Activated CD4-positive, alpha-beta T cell treated with anti-CD3 and anti-CD28 coated beads, Interleukin-2, amount 50 U/mL, for 24 hours (primary cell): ENCODE measurements around the gene RGS16.
A peak's percentile ranks its signal among the peaks of the same experiment; 100 is the strongest.

Source experiments
- DNase-seq, 2 donors: peaks; one replicate each; pipeline ENCODE4 v3.0.0-alpha.2; 2020; ENCODE audit warnings: low read depth in 1 of 2, low spot score in 1 of 2

RGS16 gene

DNA sequence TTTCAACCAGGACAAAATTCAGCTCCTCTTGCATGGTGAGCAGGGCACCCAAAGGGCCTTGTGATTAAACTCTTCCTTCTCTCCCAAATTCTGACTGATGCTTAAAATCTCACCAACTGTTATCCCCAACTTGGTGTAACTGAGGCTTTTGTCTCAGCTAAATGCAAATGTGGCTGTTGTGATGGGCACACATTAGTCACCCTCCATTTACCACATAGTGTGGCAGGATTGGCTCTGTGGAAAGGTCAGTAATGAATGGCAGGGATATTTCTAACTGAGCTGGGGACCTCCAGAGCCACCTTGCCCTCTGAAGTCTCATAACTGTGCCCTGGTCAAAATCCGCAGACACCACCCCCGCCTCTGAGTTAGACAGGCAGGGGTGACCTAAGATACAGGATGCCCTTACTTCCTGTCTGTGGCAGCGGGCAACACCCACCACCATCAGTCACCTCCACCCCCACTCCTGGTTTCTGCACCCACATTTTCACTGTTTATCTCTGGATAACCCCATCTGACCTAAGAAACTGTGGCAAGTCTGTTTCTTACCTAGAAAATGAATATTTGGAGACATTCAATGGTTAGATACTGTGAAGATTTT is 25.4 kb upstream of the RGS16 start:
- DNase-seq: peak; percentile 30 to 46

DNA sequence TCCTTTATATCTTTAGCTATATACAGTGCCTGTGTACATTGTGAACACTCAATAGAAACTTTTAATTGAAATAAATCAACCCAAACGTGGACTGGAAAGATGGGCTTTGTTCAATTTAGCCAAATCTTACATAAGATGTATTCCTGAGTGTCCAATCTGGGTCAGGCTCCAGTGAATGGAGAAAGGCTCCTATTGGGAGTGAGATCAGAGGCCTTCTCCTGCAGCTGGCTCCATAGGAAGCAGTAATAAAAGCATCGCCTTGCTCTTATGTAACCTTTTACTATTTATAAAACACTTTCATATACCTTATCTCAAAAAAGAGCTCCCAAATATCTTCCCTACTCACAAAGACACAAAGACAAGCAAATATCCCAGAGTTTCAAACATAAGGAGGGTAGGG is 24.9 kb upstream of the RGS16 start:
- DNase-seq: no peak

DNA sequence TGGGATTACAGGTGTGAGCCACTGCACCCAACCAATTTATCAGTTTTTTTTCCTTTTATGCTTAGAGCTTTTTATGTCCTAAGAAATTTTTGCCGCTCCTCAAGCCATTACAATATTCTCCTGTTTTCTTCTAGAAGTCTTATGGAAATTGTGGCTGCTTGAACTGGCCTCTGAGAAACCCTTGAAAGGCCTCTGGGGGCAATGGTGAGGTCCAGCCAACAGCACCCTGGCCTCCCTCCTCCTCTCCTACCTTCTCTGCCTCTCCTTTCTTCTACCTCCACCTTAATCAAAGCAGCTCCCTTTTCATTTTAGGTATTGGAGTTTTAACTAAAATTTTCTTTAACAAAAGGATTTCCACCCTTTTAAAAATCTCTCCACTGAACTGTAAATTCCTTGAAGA is 24.5 kb upstream of the RGS16 start:
- DNase-seq: no peak

DNA sequence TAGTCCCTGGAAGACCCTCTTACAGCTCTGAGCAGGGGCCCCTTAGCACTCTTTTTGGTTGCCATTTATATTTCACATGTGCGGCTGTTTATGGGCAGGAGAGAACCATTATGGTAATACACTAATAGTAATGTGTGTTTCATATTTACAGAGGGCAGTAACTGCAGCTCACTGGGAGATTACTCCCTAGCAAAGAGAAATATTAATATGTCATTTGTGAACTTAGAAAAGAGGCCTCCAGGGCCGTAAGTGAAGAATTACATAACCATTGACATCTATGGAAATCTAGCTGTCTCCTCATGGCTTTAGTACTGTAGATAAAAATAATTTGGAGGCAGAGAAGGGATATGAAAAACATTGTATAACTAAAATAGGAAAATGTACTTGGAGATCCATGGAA is 23.4 kb upstream of the RGS16 start:
- DNase-seq: no peak

DNA sequence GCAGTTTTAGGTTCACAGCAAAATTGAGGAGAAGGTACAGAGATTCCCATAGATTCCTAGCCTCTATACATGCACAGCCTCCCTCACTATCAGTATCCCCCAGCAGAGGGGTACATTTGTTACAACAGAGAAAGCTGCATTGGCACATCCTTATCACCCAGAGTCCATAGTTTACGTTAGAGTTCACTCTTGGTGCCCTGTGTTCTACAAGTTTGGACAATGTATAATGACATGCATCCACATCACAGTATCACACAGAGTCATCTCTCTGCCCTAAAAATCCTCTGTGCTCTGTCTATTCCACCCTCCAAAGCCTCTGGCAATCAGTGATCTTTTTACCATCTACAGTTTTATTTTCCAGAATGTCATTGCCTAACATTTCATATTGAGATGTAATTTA is 22.3 kb upstream of the RGS16 start:
- DNase-seq: no peak

DNA sequence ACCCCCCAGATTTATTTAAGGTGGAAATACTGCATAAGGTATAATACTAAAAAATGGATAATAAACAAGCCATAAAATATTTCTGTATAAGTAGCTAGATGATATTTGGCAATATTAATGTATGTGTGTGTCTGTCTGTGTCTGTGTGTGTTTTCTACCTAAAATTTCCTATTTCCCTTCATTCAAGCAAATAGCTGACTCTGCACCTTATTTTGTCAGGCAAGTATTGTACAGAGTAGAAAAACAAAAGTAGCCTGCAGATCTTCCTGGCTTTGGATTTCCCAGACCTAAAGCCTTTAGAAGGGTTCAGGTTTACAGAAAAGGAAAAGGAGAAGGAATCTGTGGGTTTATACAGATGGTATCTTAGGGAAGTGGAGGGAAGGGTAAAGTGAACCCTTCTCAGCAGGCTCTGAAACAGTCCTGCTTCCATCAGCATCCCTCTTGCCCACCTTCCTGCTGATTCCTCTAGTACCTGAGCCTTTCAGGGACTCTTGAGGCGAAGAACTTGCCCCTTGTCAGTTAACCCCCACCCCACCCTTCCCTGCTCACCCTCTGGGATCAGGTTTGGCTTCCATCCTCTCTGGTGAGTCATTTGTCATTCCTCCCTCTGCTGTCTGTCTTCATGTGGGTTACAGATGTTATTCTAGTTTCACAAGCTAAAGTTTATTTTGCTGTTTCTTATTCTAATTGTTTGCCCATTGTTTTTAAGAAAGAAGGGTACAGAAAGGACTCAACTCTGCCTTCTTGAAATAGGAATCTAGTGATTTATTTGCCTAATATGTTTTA is 21.7 kb upstream of the RGS16 start:
- DNase-seq: no peak

DNA sequence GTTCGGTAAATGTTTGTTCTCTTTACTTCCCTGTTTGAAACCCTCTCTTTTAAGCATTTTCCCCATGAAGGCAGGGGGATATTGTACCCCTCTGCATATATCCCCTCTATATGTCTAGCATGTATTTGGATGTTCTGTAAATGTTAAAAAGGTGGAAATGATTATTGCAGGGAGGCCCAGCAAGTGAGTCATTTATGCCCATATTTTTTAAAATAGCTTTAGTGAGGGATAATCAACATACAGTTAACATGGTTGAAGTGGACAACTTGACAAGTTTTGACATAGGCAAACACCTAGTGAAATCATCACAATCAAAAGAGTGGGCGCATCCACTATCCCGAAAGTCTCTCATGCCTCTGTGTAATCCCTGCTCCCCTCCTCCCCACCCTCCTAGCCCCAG is 20.8 kb upstream of the RGS16 start:
- no peak for DNase-seq

DNA sequence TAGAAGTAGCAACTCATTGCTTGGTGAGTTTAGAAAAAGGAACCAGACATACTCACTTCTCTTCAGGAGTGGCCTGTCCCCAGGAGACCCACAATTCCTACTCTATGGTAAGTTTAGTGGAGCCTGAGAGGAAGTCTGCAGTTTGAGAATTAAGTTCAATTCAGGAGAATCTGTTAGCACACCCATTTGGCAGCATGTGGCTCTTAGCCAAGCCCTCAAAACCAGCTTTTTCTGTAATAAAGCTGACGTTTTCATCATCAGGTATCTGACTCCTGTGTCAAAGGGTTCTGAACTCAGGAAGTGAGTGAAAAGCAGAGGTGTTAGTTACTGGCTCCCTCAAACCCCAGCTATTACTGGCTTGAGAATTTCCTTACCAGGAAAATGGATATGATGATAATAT is 20.4 kb upstream of the RGS16 start:
- DNase-seq: no peak

DNA sequence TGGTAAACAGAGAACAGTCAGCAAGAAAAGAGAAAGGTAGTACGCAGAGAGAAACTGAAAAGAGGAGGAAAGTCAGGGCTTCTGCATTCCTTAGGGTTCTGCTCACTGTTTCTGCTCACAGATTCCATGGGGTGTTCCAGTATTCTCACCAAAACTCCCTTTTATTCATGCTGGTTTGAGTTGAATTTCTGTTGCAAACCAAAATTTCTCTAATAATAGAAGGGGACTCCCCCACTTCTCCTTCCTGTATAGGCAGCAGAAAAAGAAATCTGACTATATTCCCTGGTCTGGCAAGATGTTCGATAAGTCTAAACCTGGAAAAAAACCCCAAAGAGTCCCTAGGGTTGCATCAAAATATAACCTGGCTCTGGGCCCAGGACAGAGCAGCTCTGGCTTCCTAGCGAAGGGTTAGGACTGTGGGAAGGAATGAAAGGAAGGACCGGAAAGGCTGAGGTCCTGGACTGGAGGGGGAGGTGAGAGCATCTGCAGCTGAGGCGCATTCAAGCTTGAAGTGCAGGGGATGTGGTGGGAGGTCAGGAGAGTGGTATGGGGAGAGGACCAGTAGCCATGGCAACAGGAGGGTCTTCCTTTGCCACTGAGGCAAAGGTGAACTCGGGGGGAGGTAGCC is 18.8 kb upstream of the RGS16 start:
- DNase-seq: no peak

DNA sequence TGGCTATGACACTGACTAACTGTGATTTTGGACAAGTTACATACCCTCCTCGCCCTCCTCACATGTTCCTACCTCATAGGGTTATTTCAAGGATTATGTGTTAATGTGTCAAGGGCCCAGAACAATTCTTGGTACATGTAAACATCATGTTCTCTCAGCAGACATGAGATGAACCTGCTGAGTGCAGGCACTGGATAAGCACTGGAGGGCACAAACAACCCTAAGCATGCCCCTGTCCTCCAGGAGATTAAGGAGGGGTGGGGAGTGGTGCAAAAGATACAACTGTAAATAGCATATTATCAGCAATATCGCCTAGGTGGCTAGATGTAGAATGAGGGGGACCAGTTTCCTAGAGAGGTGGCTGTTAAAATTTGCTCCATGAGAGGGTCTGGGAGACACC is 17.7 kb upstream of the RGS16 start:
- no peak for DNase-seq

DNA sequence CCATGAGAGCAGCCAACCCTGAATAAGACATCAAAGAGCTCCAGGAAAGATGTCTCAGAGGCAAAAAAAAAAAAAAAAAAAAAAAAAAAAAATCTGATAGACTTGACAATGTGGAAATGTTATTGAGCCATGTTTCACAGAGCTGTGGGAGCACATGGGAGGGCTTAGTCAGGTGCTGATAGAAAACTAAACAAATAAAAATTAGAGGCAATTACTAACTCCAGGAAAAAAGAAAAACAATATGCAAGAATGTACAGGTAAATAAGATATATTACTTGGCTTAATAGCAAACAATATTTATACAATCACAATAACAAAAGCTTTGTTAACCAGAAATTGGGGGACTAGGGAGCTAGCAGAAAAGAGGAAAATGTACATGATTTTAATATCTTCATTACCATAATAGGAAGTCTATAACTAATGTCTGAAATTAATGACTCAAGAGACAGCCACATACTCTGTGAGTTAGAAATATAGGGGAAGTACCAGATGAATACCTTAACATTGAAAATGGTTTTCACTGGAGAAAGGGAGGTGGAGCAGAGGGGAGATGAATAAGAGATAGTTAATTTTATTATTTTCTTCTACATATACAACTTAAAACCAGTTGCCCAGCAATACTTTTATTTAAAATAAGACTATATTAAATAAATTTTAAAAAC is 16.9 kb upstream of the RGS16 start:
- DNase-seq: no peak

DNA sequence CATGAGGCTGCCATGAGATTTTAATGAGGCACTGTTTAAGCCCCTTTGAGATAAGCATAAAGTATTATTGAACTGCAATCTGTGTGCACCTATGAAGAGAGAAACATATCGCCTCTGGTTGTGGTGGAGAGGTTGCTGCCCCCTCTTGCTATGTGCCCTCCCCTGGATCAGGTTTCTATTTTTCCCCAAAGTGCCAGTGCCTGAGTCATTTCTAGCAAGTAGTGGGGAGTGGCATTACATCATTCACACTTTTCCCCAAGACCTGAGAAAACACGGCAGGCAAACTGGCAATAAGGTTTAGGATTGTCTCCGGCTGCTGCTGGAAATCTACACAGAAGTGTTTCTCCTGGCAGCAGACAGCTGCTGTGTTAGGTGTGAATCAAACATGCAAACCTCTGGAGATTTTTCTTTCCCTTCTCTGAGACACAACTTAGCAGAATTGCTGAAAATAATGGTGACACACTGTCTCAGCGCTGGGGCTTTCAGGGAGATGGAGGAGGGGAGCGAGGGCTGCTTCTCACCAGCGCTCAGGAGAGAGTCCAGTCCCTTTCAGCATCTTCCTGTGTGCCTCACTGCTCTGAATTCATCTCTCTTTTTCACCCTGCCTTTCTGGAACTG is 13.7 kb upstream of the RGS16 start:
- DNase-seq: no peak

DNA sequence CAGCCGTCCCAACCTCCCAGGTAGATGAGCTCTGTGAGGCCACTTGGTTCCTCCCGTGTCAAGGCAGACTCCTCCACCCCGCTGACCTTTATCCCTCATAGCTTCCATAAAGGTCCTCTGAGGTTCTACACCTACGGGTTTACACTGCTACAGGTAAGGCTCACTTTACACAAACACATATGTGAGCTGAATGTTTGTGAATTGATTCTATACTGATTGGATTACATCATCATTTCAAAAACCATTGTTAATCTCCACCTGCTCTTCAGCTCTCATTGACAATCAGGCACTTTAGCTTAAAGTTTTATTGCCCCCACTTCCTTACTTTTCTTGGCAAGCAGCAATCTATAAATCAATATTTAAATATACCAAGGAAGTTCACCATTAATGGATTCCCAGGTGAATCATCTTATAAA is 12.8 kb upstream of the RGS16 start:
- DNase-seq: no peak

DNA sequence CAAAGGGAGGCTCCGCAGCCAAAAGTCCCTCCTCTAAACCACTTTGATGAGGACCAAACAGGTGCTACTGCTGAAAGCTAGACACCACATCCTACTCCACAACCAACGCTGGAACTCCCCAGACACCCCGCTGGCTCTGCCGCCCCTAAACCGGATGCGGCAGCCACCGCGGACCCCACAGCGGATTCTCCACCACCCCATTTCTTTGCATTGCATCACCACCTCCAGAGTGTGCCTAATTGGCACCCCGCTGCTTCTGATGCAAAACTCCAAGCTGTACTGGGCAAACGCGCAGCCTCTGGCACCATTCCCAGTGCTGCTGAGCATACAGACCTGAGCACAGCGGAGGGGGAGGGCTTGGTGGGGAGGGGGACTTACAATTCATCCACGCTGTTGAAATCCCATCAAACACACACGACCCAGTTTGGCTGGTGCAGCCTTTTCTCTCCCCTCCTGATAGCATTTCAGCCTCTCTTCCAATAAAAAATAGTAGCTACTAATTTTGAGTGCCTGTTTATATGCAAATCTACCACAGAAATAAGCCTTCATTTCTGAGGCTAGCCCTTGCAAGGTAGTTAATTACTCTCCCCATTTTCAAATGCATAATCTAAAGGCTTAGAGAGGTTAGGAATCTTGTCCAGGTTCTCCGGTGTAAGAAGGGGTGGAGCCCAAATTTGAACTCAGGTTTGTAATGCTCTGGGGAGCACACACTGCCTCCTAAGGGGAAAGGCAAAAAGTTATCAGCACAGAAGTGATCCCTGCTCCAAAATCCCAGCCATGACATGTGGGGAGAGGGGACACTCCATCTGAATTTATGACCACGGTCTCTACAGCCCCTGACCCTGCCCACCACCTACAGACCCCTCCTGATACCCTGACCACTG is 12.2 kb upstream of the RGS16 start:
- peak; percentile 40 to 72 for DNase-seq

DNA sequence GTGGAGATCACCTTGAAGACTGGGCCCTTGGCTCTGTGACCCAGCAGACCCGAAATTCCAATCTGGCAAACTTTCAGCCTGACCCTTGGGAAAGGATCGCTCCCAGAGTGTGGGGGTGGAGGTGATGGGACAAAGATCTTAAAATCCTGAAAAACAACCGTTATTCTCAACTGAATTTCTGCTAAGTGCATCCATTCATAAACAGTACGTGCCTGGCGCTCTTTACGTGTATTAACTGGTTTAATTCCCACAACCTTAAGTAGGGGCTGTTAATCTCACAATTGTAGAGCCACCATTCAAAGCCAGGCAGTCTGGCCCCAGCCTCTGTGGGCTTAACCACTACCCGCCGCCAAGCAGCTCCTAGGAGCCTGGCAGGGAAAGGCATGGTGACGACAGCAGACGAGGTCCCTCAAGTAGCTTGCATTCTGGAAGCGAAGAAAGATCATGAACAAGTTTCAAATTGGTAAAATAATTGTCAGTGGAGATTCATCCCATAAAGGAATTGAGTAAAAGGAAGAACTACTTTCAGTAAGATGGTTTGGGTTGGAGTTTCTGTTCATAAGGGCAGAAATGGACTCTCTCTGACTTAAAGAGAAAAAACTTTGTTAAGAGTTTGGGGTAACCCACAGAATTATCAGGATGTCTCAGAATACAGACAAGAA is 11.4 kb upstream of the RGS16 start:
- peak in 1 of 2 donors; percentile 16 for DNase-seq

DNA sequence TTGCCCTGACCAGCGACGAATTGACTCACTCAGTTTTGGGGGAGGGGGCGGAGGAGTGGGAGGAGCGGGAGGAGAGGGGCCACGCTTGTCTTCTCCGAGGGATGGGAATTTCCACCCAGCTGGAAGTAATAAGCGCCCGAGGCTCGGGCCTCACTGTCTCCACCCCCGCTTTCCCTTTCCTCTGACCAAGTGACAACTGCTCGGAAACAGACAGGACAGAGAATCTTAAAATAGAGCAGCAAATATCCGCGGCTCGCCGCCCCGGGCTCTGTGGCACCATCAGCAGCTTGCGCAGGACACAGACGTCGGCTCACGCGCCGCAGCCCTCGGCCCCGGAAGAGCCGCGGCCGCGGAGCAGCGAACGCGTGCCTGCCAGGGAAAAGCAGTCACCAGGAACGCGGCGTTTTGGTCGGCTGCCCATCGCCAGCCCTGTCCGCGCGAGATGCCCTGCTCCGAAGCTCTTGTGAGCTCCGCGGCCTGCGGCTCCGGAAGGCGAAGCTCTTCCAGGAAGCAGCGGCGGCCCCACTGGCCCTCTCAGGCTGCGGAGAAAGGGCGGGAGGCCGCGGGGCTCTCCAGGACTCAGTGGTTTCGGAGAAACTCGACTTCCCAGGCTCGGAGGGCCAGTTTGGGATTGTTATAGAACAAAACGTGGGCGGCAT is 10.7 kb upstream of the RGS16 start:
- peak in 1 of 2 donors; percentile 21 for DNase-seq

DNA sequence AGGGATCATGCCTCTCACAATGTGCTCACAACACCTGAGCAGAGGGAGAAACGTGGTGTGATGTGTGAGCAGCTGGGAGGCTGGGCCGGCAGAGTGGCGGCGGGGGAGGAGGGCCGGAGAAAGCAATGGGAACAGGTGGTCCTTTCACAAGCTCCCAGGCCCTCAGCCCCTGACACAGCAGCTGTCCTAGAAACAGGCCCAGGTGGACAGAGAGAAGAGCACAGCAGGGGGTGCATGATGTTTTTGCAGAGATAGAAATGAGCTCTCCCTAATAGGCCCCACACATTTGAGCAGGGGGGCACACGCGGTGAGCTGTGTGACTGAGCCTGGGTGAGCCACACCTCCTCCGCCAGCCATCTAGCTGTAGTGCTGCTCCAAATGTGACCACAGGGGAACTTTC is 7.6 kb upstream of the RGS16 start:
- DNase-seq: no peak

DNA sequence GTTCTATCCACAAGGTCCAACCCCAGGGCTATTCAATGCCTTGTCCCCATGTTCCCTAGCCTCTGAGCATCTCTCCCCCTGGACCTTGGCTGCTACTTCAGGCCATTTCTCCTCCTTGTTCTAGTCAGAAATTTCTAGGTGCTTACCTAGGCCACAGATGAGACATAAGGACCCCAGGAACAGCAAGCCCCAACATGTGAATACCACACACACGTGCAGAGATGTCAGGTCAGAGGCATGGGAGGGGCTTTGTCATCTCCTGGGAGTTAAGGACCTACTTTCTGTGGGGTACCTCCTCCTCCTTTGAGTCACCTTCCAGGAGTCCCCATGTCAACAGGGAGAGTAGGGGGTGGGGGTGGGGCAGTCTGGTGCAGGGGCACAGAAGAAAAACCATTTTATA is 7.1 kb upstream of the RGS16 start:
- no peak for DNase-seq

DNA sequence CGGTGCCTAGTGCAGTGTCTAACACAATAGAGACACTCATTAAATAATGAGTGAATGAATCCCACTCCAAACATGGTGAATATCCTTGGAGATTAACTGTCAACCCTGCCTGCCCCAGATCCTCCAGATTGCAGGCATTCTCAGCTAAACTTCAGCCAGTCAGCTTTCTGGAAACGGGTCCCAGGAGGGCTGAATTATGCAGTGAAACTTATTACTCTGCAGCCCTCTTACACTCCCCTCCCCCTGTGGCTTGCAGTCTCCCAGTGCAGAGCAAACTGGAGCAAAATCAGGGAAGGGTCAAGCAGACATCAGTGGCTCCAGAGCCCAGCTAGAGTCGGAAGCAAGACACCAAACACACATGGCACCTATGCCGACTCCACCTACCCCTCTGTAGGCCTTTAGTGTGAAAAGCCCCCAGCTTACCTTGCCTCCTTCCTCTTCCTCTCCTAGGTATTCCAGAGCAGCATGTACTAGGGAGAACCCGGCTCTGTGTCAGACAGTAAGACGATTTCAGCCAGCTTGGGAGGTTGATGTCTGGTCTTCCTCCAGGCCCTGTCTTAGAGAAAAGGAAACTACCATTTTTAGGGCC is 6.5 kb upstream of the RGS16 start:
- no peak for DNase-seq
